Pancreas (tissue), 10 donors: ENCODE measurements around the gene RNF169. TPM values are rescaled to one million over a fixed set of nuclear protein-coding genes. Genes with fewer than 3 reads are reported as not detected.

Experiments
- ATAC-seq, 4 donors: fragments of 200-7000 bp; cut with Tn5 transposase; one replicate each; pipeline versions ENCODE4 v1.8.0 to v1.9.1; 2020; ENCODE audit warnings: mild to moderate bottlenecking in 4 of 4, moderate library complexity in 4 of 4
- DNase-seq, 6 donors: peaks; one replicate each; pipeline ENCODE4 v3.0.0-alpha.2; 2020
- FAIRE-seq: peaks from 2 replicates; lab custom pipeline; 2012; peaks lifted over from hg19 to GRCh38; lab: Jason Lieb, UNC
- H3K27ac ChIP-seq, 4 donors: fragments of 200-600 bp; sonication (generic); 1 replicate in 3 of 4; 2 replicates in 1 of 4; pipeline versions ENCODE4 v1.5.0 to v1.8.0; 2020
- H3K27me3 ChIP-seq, 4 donors: fragments of 200-600 bp; one replicate each; pipeline ENCODE4 v1.8.0; 2021
- H3K36me3 ChIP-seq, 3 donors: fragments of 200-600 bp; sonication (generic) in 1 of 3; one replicate each; pipeline versions ENCODE4 v1.5.0 to v1.8.0; 2020 to 2021
- H3K4me1 ChIP-seq, 3 donors: fragments of 200-600 bp; one replicate each; pipeline ENCODE4 v1.8.0; 2021
- H3K4me3 ChIP-seq, 4 donors: fragments of 200-600 bp; sonication (generic) in 2 of 4; one replicate each; pipeline versions ENCODE4 v1.5.0 to v1.8.0; 2020 to 2021
- H3K9me3 ChIP-seq, 4 donors: fragments of 200-600 bp; one replicate each; pipeline ENCODE4 v1.8.0; 2021
- WGBS, 2 donors: extraction: QIAGEN DNeasy Blood & Tissue Kit; methylation state at CpG; one replicate each; pipeline ENCODE4 v1.1.7; 2013; 5-methylcytosine and 5-hydroxymethylcytosine counted together
- intact Hi-C, 3 donors: fragments of 100-400 bp; cut with DNase I; formaldehyde crosslinking; loops; one replicate each; pipeline versions ENCODE4 v1.11.1 to v1.14.2; 2022
- polyA plus RNA-seq, 2 donors: library from polyadenylated mRNA; stranded (reverse); fragments of 200-250 nt; gene quantifications; one replicate each; pipeline ENCODE4 v1.2.3, GENCODE V29; 2013
- total RNA-seq, 6 donors: library from RNA; stranded (reverse); fragmentation: NEBNext Ultra II Directional in 4 of 6; extraction: Animal tissue kit (Norgen Biotek cat#: 25700) in 4 of 6; gene quantifications; one replicate each; pipeline versions ENCODE4 v1.2.1 to v1.2.4, GENCODE V29; 2021 to 2023
- TF ChIP-seq, protein P1 (sequence below), 4 donors: fragments of 200-600 bp; sonication (generic) in 3 of 4; IDR thresholded peaks; one replicate each; pipeline versions ENCODE4 v1.5.0 to v1.8.0; 2021; ENCODE audit warnings: antibody characterized with exemption in 4 of 4
- donor health status: healthy with polysubstance abuse.
- donor health status: DM: no; HTN: no; CAD: no; lungs with moderate emphysema.
- donor health status: DM: no; HTN: no; CAD: no.
- donor health status: control.
- donor health status: control.
- donor health status: Bipolar disorder and iron deficiency.
- donor health status: DM: yes; HTN: yes; CAD: no.
- donor health status: DM: no; HTN: no; CAD: no.
- donor health status: DM: no; HTN: no; CAD: no.
- donor health status: DM: yes; HTN: yes; CAD: no.

The RNF169 gene
- total and polyA plus RNA-seq, 8 donors = 2.3 to 12.0 (median 6.9) TPM

DNA sequence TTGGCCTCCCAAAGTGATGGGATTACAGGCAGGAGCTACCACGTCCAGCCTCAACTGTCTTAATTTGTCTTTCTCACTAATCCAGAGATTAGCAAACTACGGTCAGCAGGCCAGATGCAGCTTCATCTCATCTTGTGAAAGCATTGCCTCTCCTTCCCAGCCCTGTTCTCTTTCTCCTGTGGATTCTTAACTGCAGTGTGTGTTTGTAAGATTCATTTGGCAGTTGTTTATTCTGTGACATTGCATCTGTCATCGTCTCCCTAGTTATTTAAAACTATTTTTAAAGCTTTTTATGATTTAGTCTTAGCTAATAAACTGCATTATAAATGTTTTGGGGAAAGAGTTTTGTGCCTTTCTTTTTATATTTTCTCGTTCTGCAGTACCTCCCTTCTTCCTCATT is 29.2 kb downstream of the RNF169 start:
- no peak overlapping the region for H3K4me3 ChIP-seq
- FAIRE-seq = no peak
- 69 to 74% methylated on average over 4 of the region's 4 CpGs for WGBS, 2 donors

DNA sequence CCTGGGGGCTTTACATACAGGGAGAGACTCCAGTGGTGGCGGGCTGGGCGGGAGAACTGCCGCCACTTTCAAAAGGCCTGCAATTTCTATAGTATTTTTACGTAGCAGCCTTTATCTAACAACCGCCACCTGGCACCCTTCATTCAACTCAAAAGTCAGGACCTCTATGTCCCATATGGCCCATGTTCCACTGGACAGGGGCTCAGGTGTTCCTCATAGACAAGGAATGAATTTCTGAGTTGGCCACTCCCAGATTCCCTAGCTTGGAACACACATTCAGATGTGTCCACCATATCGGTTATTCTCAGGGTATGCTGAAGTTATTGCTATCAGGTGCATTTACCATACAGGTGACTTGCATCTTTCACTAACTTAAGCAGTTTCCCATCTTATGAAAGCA is 29.9 kb downstream of the RNF169 start:
- no peak for ATAC-seq
- intact Hi-C loops = no loop called here
- FAIRE-seq = no peak
- WGBS, 2 donors = 96 to 99% methylated on average over 6 of the region's 6 CpGs
- TF ChIP-seq, protein P1, sequence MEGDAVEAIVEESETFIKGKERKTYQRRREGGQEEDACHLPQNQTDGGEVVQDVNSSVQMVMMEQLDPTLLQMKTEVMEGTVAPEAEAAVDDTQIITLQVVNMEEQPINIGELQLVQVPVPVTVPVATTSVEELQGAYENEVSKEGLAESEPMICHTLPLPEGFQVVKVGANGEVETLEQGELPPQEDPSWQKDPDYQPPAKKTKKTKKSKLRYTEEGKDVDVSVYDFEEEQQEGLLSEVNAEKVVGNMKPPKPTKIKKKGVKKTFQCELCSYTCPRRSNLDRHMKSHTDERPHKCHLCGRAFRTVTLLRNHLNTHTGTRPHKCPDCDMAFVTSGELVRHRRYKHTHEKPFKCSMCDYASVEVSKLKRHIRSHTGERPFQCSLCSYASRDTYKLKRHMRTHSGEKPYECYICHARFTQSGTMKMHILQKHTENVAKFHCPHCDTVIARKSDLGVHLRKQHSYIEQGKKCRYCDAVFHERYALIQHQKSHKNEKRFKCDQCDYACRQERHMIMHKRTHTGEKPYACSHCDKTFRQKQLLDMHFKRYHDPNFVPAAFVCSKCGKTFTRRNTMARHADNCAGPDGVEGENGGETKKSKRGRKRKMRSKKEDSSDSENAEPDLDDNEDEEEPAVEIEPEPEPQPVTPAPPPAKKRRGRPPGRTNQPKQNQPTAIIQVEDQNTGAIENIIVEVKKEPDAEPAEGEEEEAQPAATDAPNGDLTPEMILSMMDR (IDR thresholded peaks at IDR 0.05) = no peak
- H3K9me3 ChIP-seq = no peaks in the 10 kb centered on the region
- H3K4me3 ChIP-seq = no peak overlapping the region
- H3K27ac ChIP-seq = no peak overlapping the region
- H3K4me1 ChIP-seq = peaks cover 0 to 15% (median 6%) of the 10 kb centered on the region in 3 donors
- no peaks in the 10 kb centered on the region for H3K36me3 ChIP-seq
- no peak for DNase-seq
- no peaks in the 10 kb centered on the region for H3K27me3 ChIP-seq

More for the DNA sequence above, 29.2 kb downstream of the RNF169 start:
- TF ChIP-seq, protein P1 (IDR thresholded peaks at IDR 0.05) = no peak
- DNase-seq = no peak
- no peaks in the 10 kb centered on the region for H3K36me3 ChIP-seq
- ATAC-seq = no peak
- H3K4me1 ChIP-seq = peaks cover 0 to 11% (median 6%) of the 10 kb centered on the region in 3 donors
- H3K27me3 ChIP-seq = no peaks in the 10 kb centered on the region
- intact Hi-C loops = no loop called here
- H3K27ac ChIP-seq = no peak overlapping the region
- H3K9me3 ChIP-seq = no peaks in the 10 kb centered on the region

DNA sequence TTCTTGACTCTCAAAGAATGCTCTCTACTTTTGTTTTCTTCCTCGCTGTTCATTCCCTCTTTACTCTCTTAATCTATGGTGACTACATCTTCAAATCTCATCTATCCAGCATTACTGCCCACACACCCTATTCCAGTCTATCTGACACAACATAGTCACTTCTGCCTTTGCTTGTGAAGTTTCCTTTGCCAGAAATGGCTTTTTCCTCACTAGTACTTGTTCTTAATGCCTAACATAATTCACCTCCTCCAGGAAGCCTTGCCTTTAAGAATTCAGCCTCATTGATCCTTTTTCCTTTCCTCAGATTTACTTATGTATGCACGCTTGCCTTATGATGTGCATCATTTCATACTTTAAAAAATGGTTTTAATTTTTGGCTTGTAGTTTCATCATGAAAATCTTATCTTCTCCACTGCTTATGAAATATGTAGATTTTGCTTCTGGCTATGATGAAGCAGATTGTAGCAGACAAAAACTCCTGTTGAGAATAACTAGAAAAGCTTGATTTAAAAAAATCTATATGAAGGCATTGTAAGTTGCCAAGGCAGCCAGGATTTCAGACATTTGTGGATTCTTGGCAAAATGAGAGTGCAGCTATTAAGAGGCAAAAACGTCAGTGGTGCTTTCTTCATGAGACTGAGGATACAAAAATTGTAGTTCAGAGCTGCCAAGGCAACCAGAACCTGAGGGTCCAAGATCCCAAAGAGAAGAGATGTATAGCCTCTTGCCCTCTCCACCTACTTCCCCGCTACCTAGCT is 31.8 kb downstream of the RNF169 start:
- TF ChIP-seq, protein P1 (IDR thresholded peaks at IDR 0.05) = no peak
- Histone ChIP-seq H3K27ac (no peak overlapping the region), H3K27me3 (no peaks in the 10 kb centered on the region), H3K4me1 (peaks cover 0 to 16% (median 6%) of the 10 kb centered on the region in 3 donors), H3K36me3 (no peaks in the 10 kb centered on the region), H3K4me3 (no peak overlapping the region), H3K9me3 (no peaks in the 10 kb centered on the region)
- DNase-seq = no peak
- intact Hi-C loops = no loop called here
- FAIRE-seq = no peak
- ATAC-seq = no peak
- 83 to 84% methylated on average over 4 of the region's 4 CpGs for WGBS, 2 donors

DNA sequence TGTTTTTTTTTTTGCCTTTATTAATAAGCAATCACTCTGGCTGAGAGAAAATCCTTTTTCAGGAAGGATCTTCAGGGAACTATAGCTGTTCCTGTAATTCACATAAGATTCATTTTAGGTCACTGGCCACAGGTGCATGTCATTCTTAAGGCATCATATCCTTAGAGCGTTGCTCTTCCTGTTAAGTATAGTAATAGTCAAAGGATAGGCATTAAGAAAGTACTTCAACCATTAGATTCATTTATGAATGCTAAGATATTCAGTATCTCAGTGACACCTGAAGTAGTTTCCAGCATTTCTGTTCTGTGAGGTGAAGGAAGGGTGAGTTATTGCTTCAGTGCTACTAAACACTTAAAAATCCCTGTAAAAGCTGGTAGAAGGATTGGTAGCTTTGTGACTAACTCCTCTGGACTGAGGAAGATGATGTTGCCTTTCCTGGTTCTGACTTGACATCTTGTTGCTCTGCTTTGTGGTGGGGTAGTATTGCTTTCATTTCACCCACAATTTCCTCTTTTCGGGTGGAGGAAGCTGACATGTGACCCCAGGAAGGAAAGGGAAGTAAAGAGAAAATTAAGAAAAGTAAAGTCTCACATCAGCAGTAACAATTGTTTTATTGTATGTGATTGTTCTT is 34.7 kb downstream of the RNF169 start:
- TF ChIP-seq, protein P1 (IDR thresholded peaks at IDR 0.05) = no peak
- no peaks in the 10 kb centered on the region for H3K36me3 ChIP-seq
- peak overlapping the region in 1 of 4 donors; percentile 1 for H3K27ac ChIP-seq
- intact Hi-C loops = no loop called here
- WGBS, 2 donors = 76 to 77% methylated on average over 2 of the region's 2 CpGs
- peaks cover 0 to 16% (median 0%) of the 10 kb centered on the region in 3 donors for H3K4me1 ChIP-seq
- no peaks in the 10 kb centered on the region for H3K27me3 ChIP-seq
- ATAC-seq = peak in 3 of 4 donors; percentile 25 to 73 (median 66)
- no peak for FAIRE-seq
- DNase-seq = no peak
- H3K4me3 ChIP-seq = no peak overlapping the region
- no peaks in the 10 kb centered on the region for H3K9me3 ChIP-seq
